ENCODE measurements around the gene NDUFS4. TPM values are rescaled to one million over a fixed set of nuclear protein-coding genes. Genes with fewer than 3 reads are reported as not detected.
"Not testable (repeated sequence)": the region's sequence is repeated elsewhere in the genome, so short reads cannot be mapped to it uniquely, and the experiment has no call there.

The NDUFS4 gene
- total and polyA plus RNA-seq, 5 donors from 2014 or later: 24.5 to 118 (median 97.3) TPM

DNA sequence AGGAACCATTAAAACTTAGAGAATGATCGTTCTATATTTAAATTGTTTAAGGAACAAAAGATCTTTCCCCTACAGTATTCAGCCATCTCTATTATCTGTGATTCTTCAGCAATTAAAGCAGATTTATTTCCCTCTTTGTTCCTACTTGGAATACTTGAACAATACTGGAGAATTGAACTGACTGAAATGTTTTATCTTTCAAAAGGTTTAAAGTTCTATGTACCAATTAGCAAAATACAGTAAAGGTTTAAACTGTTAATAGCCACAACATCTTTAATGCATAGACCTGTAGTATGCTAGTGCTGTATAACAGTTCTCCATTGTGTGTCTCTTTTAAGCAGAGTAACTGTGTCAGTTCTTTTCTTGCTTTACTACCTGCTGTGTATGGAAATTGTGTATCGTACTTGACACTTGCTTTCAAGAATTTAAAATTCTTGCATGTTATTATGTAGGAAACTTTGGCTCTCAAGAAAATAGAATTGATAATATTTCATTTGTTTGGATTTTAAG lies 54.0 kb downstream of the NDUFS4 start:
- Mint-ChIP-seq H3K4me1 (peaks cover 11 to 23% (median 13%) of the 10 kb centered on the region in 4 donors), H3K36me3 (peaks cover 16% of the 10 kb centered on the region), H3K27me3 (no peaks in the 10 kb centered on the region), H3K9me3 (no peaks in the 10 kb centered on the region), H3K4me3 (no peak overlapping the region), H3K27ac (no peak overlapping the region)
- Histone ChIP-seq H3K27me3 (ENCODE audit: control insufficient read depth, insufficient read depth, low read length) (no peaks in the 10 kb centered on the region), H3K4me3 (ENCODE audit: low read depth, low read length) (no peak overlapping the region), H3K4me1 (ENCODE audit: control insufficient read depth, insufficient read depth, low read length, poor library complexity, severe bottlenecking) (no peaks in the 10 kb centered on the region), H3K36me3 (ENCODE audit: control insufficient read depth, insufficient read depth, low read length) (peaks cover under 1% of the 10 kb centered on the region), H3K27ac (ENCODE audit: insufficient read depth, low read length, poor library complexity, severe bottlenecking) (no peak overlapping the region), H3K9me3 (ENCODE audit: control insufficient read depth in 2 of 2, low read length in 2 of 2) (no peaks in the 10 kb centered on the region)
- no peak for DNase-seq
- no peak for ATAC-seq (ENCODE audit: low read depth in 2 of 2)

DNA sequence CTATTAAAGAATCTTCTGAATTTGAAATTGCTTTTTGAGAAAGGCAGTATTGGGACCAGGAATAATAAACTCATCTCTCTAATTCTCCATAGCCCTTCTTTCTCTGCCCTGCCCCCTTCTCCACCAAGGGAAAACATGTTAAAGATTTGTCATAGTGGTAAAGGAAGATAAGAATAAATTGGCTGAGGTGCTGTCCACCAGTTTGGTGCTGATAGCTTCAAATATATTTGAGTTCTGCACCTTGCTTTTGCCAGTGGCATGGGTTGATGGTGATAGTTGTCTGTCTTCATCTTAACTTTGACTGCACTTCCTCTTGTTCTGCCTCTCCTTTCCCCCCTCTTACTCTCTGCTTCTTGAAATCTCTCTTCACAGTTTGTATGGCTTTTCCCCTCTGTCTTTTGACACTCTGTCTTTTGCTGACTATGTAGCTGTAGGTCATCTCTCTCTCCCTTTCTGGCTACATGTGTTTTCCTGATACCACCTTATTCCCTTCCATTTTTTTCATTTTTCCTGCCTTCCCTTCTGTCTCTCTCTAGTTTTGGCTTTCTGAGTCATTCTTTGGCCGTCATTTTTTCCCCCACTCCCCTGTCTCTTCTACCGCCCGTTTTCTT lies 56.6 kb downstream of the NDUFS4 start:
- Mint-ChIP-seq H3K4me3 (no peak overlapping the region), H3K36me3 (peaks cover 13% of the 10 kb centered on the region), H3K9me3 (peaks cover 0 to 4% (median 0%) of the 10 kb centered on the region in 7 donors), H3K27me3 (no peaks in the 10 kb centered on the region), H3K27ac (peak overlapping the region in 1 of 3 donors; percentile 13), H3K4me1 (peaks cover 0 to 11% (median 6%) of the 10 kb centered on the region in 4 donors)
- ATAC-seq (ENCODE audit: low read depth in 2 of 2) (no peak), DNase-seq (no peak)
- no peaks in the 10 kb centered on the region for H3K27me3 ChIP-seq (ENCODE audit: control insufficient read depth, insufficient read depth, low read length)
- H3K36me3 ChIP-seq (ENCODE audit: control insufficient read depth, insufficient read depth, low read length): no peaks in the 10 kb centered on the region
- no peak overlapping the region for H3K27ac ChIP-seq (ENCODE audit: insufficient read depth, low read length, poor library complexity, severe bottlenecking)
- no peaks in the 10 kb centered on the region for H3K9me3 ChIP-seq (ENCODE audit: control insufficient read depth in 2 of 2, low read length in 2 of 2)
- no peaks in the 10 kb centered on the region for H3K4me1 ChIP-seq (ENCODE audit: control insufficient read depth, insufficient read depth, low read length, poor library complexity, severe bottlenecking)
- H3K4me3 ChIP-seq (ENCODE audit: low read depth, low read length): no peak overlapping the region

DNA sequence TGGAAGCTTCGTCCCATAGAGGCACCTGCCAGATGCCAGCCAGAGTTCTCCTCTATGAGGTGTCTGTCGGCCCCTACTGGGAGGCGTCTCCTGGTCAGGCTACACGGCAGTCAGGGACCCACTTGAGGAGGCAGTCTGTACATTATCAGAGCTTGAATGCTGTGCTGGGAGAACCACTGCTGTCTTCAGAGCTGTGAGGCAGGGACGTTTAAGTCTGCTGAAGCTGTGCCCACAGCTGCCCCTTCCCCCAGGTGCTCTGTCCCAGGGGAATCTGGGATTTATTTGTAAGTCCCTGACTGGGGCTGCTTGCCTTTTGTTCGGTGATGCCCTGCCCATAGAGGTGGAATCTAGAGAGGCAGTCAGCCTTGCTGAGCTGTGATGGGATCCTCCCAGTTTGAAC lies 70.8 kb downstream of the NDUFS4 start:
- H3K9me3 ChIP-seq (ENCODE audit: control insufficient read depth in 2 of 2, low read length in 2 of 2): no peaks in the 10 kb centered on the region
- Mint-ChIP-seq H3K9me3 (peaks cover 0 to 6% (median 3%) of the 10 kb centered on the region in 7 donors), H3K36me3 (peaks cover 51% of the 10 kb centered on the region), H3K4me1 (peaks cover 15 to 37% (median 18%) of the 10 kb centered on the region in 4 donors), H3K27ac (no peak overlapping the region), H3K4me3 (no peak overlapping the region), H3K27me3 (no peaks in the 10 kb centered on the region)
- no peak for ATAC-seq (ENCODE audit: low read depth in 2 of 2)
- no peak overlapping the region for H3K4me3 ChIP-seq (ENCODE audit: low read depth, low read length)
- H3K27ac ChIP-seq (ENCODE audit: insufficient read depth, low read length, poor library complexity, severe bottlenecking): no peak overlapping the region
- DNase-seq: no peak
- H3K4me1 ChIP-seq (ENCODE audit: control insufficient read depth, insufficient read depth, low read length, poor library complexity, severe bottlenecking): no peaks in the 10 kb centered on the region
- no peaks in the 10 kb centered on the region for H3K36me3 ChIP-seq (ENCODE audit: control insufficient read depth, insufficient read depth, low read length)
- no peaks in the 10 kb centered on the region for H3K27me3 ChIP-seq (ENCODE audit: control insufficient read depth, insufficient read depth, low read length)

DNA sequence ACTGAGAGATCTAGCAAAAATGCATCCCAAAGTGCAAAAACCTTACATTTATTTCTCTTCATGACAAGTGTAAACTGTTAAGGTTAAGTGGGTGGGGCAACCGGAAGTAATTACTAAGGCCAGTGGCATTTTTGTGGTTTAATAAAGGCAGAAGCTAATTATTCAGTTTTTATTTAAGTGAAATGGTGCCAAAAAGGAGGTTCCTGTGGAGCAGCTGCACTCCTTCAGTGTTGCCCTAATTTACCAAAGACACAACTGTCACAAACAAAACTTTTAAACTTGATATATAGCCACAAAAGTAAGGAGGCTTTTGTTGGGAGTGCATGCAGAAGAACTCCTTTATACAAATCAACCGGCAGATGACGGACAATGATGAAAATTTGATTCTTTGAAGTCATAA lies 81.6 kb downstream of the NDUFS4 start:
- no peaks in the 10 kb centered on the region for H3K27me3 ChIP-seq (ENCODE audit: control insufficient read depth, insufficient read depth, low read length)
- Mint-ChIP-seq H3K9me3 (no peaks in the 10 kb centered on the region), H3K27ac (no peak overlapping the region)

DNA sequence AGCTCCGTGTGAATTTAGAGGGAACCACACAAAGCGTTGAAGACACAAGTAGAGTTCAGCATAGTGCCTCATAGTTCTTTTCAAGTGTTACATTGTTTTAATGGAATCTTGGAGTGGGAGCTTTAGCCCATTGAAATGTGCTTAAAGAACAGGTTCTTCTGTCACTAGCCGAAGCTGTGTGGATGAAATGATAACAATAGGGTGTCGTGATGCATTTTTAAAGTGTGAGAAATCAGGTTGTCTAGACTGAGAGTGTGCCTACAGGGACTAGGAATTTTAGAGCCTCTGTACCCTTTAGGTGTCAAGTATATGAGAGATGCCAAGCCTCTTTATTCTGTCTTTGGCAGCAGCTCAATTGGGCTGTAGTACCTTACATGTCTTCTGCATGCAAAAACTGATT lies 83.0 kb downstream of the NDUFS4 start:
- Mint-ChIP-seq H3K9me3 (peaks cover 0 to 4% (median 0%) of the 10 kb centered on the region in 7 donors), H3K27me3 (no peaks in the 10 kb centered on the region), H3K4me1 (peaks cover 0 to 20% (median 8%) of the 10 kb centered on the region in 4 donors), H3K4me3 (no peak overlapping the region), H3K27ac (no peak overlapping the region), H3K36me3 (peaks cover 44% of the 10 kb centered on the region)
- Histone ChIP-seq H3K27me3 (ENCODE audit: control insufficient read depth, insufficient read depth, low read length) (no peaks in the 10 kb centered on the region), H3K9me3 (ENCODE audit: control insufficient read depth in 2 of 2, low read length in 2 of 2) (no peaks in the 10 kb centered on the region), H3K36me3 (ENCODE audit: control insufficient read depth, insufficient read depth, low read length) (peaks cover 3% of the 10 kb centered on the region), H3K27ac (ENCODE audit: insufficient read depth, low read length, poor library complexity, severe bottlenecking) (no peak overlapping the region), H3K4me3 (ENCODE audit: low read depth, low read length) (no peak overlapping the region), H3K4me1 (ENCODE audit: control insufficient read depth, insufficient read depth, low read length, poor library complexity, severe bottlenecking) (no peaks in the 10 kb centered on the region)
- ATAC-seq (ENCODE audit: low read depth in 2 of 2): no peak
- DNase-seq: no peak

More for the DNA sequence above, 81.6 kb downstream of the NDUFS4 start:
- H3K4me1 ChIP-seq (ENCODE audit: control insufficient read depth, insufficient read depth, low read length, poor library complexity, severe bottlenecking): no peaks in the 10 kb centered on the region
- Mint-ChIP-seq H3K4me1 (peaks cover 0 to 20% (median 10%) of the 10 kb centered on the region in 4 donors), H3K27me3 (no peaks in the 10 kb centered on the region), H3K4me3 (no peak overlapping the region), H3K36me3 (peaks cover 32% of the 10 kb centered on the region)
- DNase-seq: no peak
- no peaks in the 10 kb centered on the region for H3K9me3 ChIP-seq (ENCODE audit: control insufficient read depth in 2 of 2, low read length in 2 of 2)
- H3K36me3 ChIP-seq (ENCODE audit: control insufficient read depth, insufficient read depth, low read length): peaks cover 2% of the 10 kb centered on the region
- ATAC-seq (ENCODE audit: low read depth in 2 of 2): no peak
- H3K27ac ChIP-seq (ENCODE audit: insufficient read depth, low read length, poor library complexity, severe bottlenecking): no peak overlapping the region
- H3K4me3 ChIP-seq (ENCODE audit: low read depth, low read length): no peak overlapping the region

DNA sequence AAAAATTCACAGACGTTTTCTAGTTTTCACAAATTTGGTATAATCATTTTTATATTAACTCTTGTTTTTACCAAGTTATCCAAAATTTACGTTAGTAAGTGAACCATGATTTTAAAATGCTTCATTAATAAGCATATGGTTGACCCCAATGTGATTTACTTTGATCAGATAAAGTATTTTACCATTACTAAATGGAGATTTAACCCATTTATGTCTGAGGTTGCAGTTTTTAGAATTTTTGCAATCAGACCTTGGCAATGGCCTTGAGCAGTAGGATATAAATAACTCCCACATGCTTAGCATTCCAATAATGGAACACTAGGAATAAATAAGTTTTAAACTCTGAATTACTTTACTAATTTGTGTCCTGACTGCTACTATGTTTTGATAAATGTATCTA lies 84.6 kb downstream of the NDUFS4 start:
- Mint-ChIP-seq H3K36me3 (peaks cover 49% of the 10 kb centered on the region), H3K4me3 (no peak overlapping the region), H3K27ac (no peak overlapping the region), H3K4me1 (peaks cover 0 to 12% (median 8%) of the 10 kb centered on the region in 4 donors), H3K27me3 (no peaks in the 10 kb centered on the region), H3K9me3 (peaks cover 0 to 9% (median 0%) of the 10 kb centered on the region in 7 donors)
- Histone ChIP-seq H3K27ac (ENCODE audit: insufficient read depth, low read length, poor library complexity, severe bottlenecking) (no peak overlapping the region), H3K36me3 (ENCODE audit: control insufficient read depth, insufficient read depth, low read length) (peaks cover 12% of the 10 kb centered on the region), H3K9me3 (ENCODE audit: control insufficient read depth in 2 of 2, low read length in 2 of 2) (no peaks in the 10 kb centered on the region), H3K4me1 (ENCODE audit: control insufficient read depth, insufficient read depth, low read length, poor library complexity, severe bottlenecking) (no peaks in the 10 kb centered on the region), H3K4me3 (ENCODE audit: low read depth, low read length) (no peak overlapping the region), H3K27me3 (ENCODE audit: control insufficient read depth, insufficient read depth, low read length) (no peaks in the 10 kb centered on the region)
- no peak for ATAC-seq (ENCODE audit: low read depth in 2 of 2)
- DNase-seq: no peak

DNA sequence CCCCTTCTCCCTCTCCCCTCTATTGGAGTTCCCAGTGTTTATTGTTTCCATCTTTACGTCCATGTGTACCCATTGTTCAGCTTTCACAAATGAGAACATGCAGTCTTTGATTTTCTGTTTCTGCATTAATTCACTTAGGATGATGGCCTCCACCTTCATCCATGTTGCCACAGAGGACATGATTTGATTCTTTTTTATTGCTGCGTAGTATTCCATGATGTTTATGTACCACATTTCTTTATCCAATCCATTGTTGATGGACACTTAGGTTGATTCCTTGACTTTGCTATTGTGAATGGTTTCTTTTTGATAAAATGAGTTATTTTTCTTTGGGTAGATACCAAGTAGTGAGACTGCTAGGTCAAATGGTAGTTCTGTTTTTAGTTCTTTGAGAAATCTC lies 88.9 kb downstream of the NDUFS4 start:
- no peaks in the 10 kb centered on the region for H3K27me3 Mint-ChIP-seq
- peaks cover 0 to 9% (median 0%) of the 10 kb centered on the region in 7 donors for H3K9me3 Mint-ChIP-seq
- H3K27me3 ChIP-seq (ENCODE audit: control insufficient read depth, insufficient read depth, low read length): no peaks in the 10 kb centered on the region
- no peak overlapping the region for H3K27ac Mint-ChIP-seq
- DNase-seq (no peak), ATAC-seq (ENCODE audit: low read depth in 2 of 2) (no peak)
- H3K4me3 Mint-ChIP-seq: no peak overlapping the region
- H3K36me3 Mint-ChIP-seq: peaks cover 48% of the 10 kb centered on the region
- peaks cover 5 to 14% (median 13%) of the 10 kb centered on the region in 4 donors for H3K4me1 Mint-ChIP-seq
- no peak overlapping the region for H3K4me3 ChIP-seq (ENCODE audit: low read depth, low read length)
- H3K27ac ChIP-seq (ENCODE audit: insufficient read depth, low read length, poor library complexity, severe bottlenecking): no peak overlapping the region
- H3K36me3 ChIP-seq (ENCODE audit: control insufficient read depth, insufficient read depth, low read length): peaks cover 12% of the 10 kb centered on the region
- H3K9me3 ChIP-seq (ENCODE audit: control insufficient read depth in 2 of 2, low read length in 2 of 2): no peaks in the 10 kb centered on the region
- H3K4me1 ChIP-seq (ENCODE audit: control insufficient read depth, insufficient read depth, low read length, poor library complexity, severe bottlenecking): no peaks in the 10 kb centered on the region

DNA sequence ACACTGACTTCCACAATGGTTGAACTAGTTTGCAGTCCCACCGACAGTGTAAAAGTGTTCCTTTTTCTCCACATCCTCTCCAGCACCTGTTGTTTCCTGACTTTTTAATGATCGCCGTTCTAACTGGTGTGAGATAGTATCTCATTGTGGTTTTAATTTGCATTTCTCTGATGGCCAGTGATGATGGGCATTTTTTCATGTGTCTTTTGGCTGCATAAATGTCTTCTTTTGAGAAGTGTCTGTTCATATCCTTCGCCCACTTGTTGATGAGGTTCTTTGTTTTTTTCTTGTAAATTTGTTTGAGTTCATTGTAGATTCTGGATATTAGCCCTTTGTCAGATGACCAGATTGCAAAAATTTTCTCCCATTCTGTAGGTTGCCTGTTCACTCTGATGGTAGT lies 100.1 kb downstream of the NDUFS4 start:
- not testable (repeated sequence) for H3K9me3 ChIP-seq (ENCODE audit: control insufficient read depth in 2 of 2, low read length in 2 of 2); H3K27me3 Mint-ChIP-seq; H3K27me3 ChIP-seq (ENCODE audit: control insufficient read depth, insufficient read depth, low read length); ATAC-seq (ENCODE audit: low read depth in 2 of 2); H3K4me1 Mint-ChIP-seq; H3K27ac Mint-ChIP-seq; H3K27ac ChIP-seq (ENCODE audit: insufficient read depth, low read length, poor library complexity, severe bottlenecking); H3K4me3 Mint-ChIP-seq; DNase-seq; H3K4me1 ChIP-seq (ENCODE audit: control insufficient read depth, insufficient read depth, low read length, poor library complexity, severe bottlenecking); H3K4me3 ChIP-seq (ENCODE audit: low read depth, low read length)
- Mint-ChIP-seq H3K36me3 (peaks cover 62% of the 10 kb centered on the region), H3K9me3 (peaks cover 1 to 12% (median 3%) of the 10 kb centered on the region in 7 donors)
- peaks cover 12% of the 10 kb centered on the region for H3K36me3 ChIP-seq (ENCODE audit: control insufficient read depth, insufficient read depth, low read length)

All from CD4-positive, CD25-positive, alpha-beta regulatory T cell (primary cell).